Spleen (tissue), 11 donors: ENCODE data around the gene ABCB9. TPM values are rescaled to one million over a fixed set of nuclear protein-coding genes. Genes with fewer than 3 reads are reported as not detected.
A peak's percentile ranks its signal among the peaks of the same experiment; 100 is the strongest.

Source experiments
- DNase-seq: peaks from one replicate; pipeline ENCODE4 v3.0.0-alpha.2; 2020
- H3K27ac ChIP-seq, 8 donors: fragments of 200-600 bp; sonication (generic) in 7 of 8; 1 replicate in 4 of 8; 2 replicates in 4 of 8; pipeline versions ENCODE4 v1.5.0 to v1.8.0; 2016 to 2021; ENCODE audit warnings: inconsistent platforms in 4 of 8, mild to moderate bottlenecking in 4 of 8, moderate library complexity in 1 of 8
- H3K27me3 ChIP-seq, 7 donors: fragments of 200-600 bp; sonication (generic) in 6 of 7; replicated peaks in 1 of 7; 1 replicate in 4 of 7; 2 replicates in 3 of 7; pipeline versions ENCODE4 v1.5.0 to v1.8.0; 2016 to 2021; ENCODE audit warnings: inconsistent platforms in 3 of 7, mild to moderate bottlenecking in 1 of 7
- H3K36me3 ChIP-seq, 6 donors: fragments of 200-600 bp; sonication (generic) in 5 of 6; 1 replicate in 4 of 6; 2 replicates in 2 of 6; pipeline versions ENCODE4 v1.5.0 to v1.8.0; 2016 to 2021; ENCODE audit warnings: inconsistent platforms in 2 of 6
- H3K4me1 ChIP-seq, 6 donors: fragments of 200-600 bp; sonication (generic) in 5 of 6; 1 replicate in 3 of 6; 2 replicates in 3 of 6; pipeline versions ENCODE4 v1.5.0 to v1.8.0; 2016 to 2021; ENCODE audit warnings: inconsistent platforms in 3 of 6
- H3K4me3 ChIP-seq, 8 donors: fragments of 200-600 bp; sonication (generic) in 7 of 8; 1 replicate in 4 of 8; 2 replicates in 4 of 8; pipeline versions ENCODE4 v1.5.0 to v1.8.0; 2016 to 2021; ENCODE audit warnings: inconsistent platforms in 4 of 8, mild to moderate bottlenecking in 4 of 8, moderate library complexity in 2 of 8
- H3K9me3 ChIP-seq, 8 donors: fragments of 200-600 bp; sonication (generic) in 7 of 8; 1 replicate in 4 of 8; 2 replicates in 4 of 8; pipeline versions ENCODE4 v1.5.0 to v1.8.0; 2016 to 2021; ENCODE audit warnings: inconsistent platforms in 4 of 8
- POLR2A ChIP-seq, 3 donors: fragments of 450-650 bp; IDR thresholded peaks; one replicate each; pipeline ENCODE4 v1.5.1; 2017; ENCODE audit warnings: antibody characterized with exemption in 3 of 3, mild to moderate bottlenecking in 1 of 3
- POLR2AphosphoS5 ChIP-seq, 3 donors: sonication (generic); formaldehyde crosslinking; IDR thresholded peaks; one replicate each; pipeline ENCODE4 v1.5.1; 2017; ENCODE audit warnings: antibody characterized with exemption in 3 of 3
- WGBS, 5 donors: extraction: QIAGEN DNeasy Blood & Tissue Kit in 3 of 5; methylation state at CpG; one replicate each; pipeline versions ENCODE4 v1.1.5 to v1.1.7; 2013 to 2018; 5-methylcytosine and 5-hydroxymethylcytosine counted together
- intact Hi-C: fragments of 100-400 bp; cut with DNase I; formaldehyde crosslinking; loops from one replicate; pipeline ENCODE4 v1.15.0; 2023; ENCODE audit warnings: low total_unique reads
- polyA plus RNA-seq, 3 donors: library from polyadenylated mRNA; stranded (reverse); fragments of 200-250 nt; gene quantifications; one replicate each; pipeline ENCODE4 v1.2.1, GENCODE V29; 2013
- total RNA-seq, 7 donors: library from RNA; depleted of rRNA in 3 of 7; stranded (reverse); fragments of >200 nt in 3 of 7; fragmentation: NEBNext Ultra II Directional in 4 of 7; extraction: Animal tissue kit (Norgen Biotek cat#: 25700) in 4 of 7; gene quantifications; one replicate each; pipeline versions ENCODE4 v1.1.0 to v1.2.1, GENCODE V29; 2016 to 2021
- TF ChIP-seq, protein P1 (sequence below), 11 experiments: fragments of 200-600 bp in 7 of 11; fragments of 450-650 bp in 4 of 11; sonication (generic) in 4 of 11; IDR thresholded peaks in 8 of 11; conservative IDR thresholded peaks in 3 of 11; 1 replicate in 7 of 11; 2 replicates in 4 of 11; pipeline versions ENCODE4 v1.4.0 to v1.8.0; 2016 to 2021; ENCODE audit warnings: antibody characterized with exemption in 11 of 11, inconsistent platforms in 4 of 11, mild to moderate bottlenecking in 1 of 11
- donor health status: healthy with polysubstance abuse.
- donor health status: DM: no; HTN: no; CAD: no; lungs with moderate emphysema.
- donor health status: DM: no; HTN: no; CAD: no.
- donor health status: Bipolar disorder and iron deficiency.
- donor health status: healthy.
- donor health status: DM: no; HTN: no; CAD: no.
- donor health status: DM: yes; HTN: yes; CAD: no.

Gene ABCB9
- total and polyA plus RNA-seq, 10 donors: 1.5 to 6.2 (median 4.5) TPM

DNA sequence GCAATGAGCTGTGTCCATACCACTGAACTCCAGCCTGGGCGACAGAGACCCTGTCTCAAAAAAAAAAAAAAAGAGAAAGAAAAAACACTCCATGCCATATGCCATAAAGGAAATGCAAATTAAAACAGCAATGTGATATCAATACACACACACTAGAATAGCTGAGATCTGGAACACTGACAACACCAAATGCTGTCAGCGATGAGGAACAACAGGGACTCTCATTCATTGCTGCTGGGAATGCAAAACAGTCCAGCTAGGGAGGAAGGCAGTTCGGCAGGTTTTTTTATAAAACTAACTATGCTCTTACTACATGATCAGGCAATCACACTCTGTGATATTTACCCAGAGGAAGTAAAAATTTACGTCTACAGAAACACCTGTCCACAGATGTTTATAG lies 3.4 kb upstream of the ABCB9 start:
- intact Hi-C loops: no loop called here
- Histone ChIP-seq H3K36me3 (no peaks in the 10 kb centered on the region), H3K27ac (no peak overlapping the region), H3K4me1 (peaks cover 14 to 32% (median 23%) of the 10 kb centered on the region in 6 donors), H3K27me3 (no peaks in the 10 kb centered on the region), H3K4me3 (no peak overlapping the region), H3K9me3 (no peaks in the 10 kb centered on the region)
- 64 to 80% (median 70%) methylated on average over 4 of the region's 4 CpGs for WGBS, 5 donors
- no peak for TF ChIP-seq POLR2AphosphoS5 (IDR thresholded peaks at IDR 0.05)
- TF ChIP-seq, protein P1, sequence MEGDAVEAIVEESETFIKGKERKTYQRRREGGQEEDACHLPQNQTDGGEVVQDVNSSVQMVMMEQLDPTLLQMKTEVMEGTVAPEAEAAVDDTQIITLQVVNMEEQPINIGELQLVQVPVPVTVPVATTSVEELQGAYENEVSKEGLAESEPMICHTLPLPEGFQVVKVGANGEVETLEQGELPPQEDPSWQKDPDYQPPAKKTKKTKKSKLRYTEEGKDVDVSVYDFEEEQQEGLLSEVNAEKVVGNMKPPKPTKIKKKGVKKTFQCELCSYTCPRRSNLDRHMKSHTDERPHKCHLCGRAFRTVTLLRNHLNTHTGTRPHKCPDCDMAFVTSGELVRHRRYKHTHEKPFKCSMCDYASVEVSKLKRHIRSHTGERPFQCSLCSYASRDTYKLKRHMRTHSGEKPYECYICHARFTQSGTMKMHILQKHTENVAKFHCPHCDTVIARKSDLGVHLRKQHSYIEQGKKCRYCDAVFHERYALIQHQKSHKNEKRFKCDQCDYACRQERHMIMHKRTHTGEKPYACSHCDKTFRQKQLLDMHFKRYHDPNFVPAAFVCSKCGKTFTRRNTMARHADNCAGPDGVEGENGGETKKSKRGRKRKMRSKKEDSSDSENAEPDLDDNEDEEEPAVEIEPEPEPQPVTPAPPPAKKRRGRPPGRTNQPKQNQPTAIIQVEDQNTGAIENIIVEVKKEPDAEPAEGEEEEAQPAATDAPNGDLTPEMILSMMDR (IDR thresholded peaks at IDR 0.05 in 8 of 11, conservative IDR thresholded peaks at IDR 0.05 in 3 of 11): no peak
- no peak for DNase-seq

DNA sequence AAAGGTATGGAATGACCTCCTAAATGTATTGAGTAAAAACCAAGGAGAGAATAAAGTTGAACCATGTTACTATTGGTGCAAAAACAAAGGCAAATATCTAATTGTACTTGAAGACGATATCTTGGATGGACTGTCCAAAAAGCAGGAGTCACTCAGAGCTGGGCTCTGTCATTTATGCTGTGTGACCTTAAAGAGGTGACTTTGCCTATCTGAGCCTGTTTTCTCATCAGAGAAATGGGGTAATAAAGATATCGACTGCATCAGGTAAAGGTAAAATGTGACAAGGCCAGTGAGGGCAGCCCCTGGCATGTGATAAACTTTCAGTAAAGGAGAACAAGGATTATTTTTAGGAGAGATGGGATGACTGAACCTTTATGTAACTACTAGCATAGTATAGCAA lies 1.8 kb upstream of the ABCB9 start:
- Histone ChIP-seq H3K4me1 (peaks cover 7 to 39% (median 28%) of the 10 kb centered on the region in 6 donors), H3K27me3 (no peaks in the 10 kb centered on the region), H3K9me3 (no peaks in the 10 kb centered on the region), H3K27ac (no peak overlapping the region), H3K36me3 (no peaks in the 10 kb centered on the region), H3K4me3 (no peak overlapping the region)
- DNase-seq: no peak
- intact Hi-C loops: no loop called here
- TF ChIP-seq POLR2AphosphoS5 (IDR thresholded peaks at IDR 0.05): no peak
- no peak for TF ChIP-seq POLR2A (IDR thresholded peaks at IDR 0.05)
- TF ChIP-seq, protein P1 (IDR thresholded peaks at IDR 0.05 in 8 of 11, conservative IDR thresholded peaks at IDR 0.05 in 3 of 11): no peak
- 90 to 93% (median 93%) methylated on average over 2 of the region's 2 CpGs for whole genome bisulfite sequencing, 5 donors

DNA sequence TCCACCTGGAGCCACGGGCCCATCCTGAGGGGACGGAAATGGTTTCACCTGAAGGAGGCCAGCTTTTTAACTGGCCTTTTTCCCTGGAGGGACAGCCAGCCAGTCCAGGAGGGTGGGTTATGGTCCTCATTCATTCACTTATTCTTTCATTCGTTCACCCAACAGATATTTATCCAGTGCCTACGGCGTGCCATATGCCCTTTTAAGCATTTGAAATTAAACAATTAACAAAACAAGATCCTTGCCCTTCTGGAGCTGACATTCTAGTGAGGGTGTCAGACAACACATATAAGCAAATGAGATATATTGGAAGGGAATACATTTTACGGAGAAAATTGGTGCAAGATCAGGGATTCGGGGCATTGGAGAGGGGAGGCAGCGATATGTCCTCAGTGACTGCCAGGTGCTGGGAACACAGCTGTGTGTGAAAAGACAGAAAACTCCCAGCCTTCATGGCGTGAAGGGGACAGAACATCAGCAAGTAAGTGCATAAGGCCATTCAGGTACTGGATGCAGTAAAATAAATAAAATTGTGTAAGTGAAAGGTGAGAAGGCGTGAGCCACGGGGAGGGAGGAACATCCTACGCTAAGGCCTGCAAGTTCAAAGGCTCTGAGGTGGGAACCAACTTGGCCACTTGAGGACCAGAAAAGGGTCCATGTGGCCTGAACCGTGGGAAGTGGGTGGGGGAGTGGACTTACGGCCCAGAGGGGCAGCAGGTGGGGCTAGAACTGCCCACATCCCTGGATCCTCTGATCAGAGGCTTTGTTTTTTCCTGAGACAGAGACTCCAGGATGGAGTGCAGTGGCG lies 684 bp upstream of the ABCB9 start:
- 66 to 69% (median 68%) methylated on average over 15 of the region's 15 CpGs for WGBS, 5 donors
- no peaks in the 10 kb centered on the region for H3K9me3 ChIP-seq
- H3K36me3 ChIP-seq: no peaks in the 10 kb centered on the region
- H3K27me3 ChIP-seq: no peaks in the 10 kb centered on the region
- no peak for DNase-seq
- H3K4me1 ChIP-seq: peaks cover 7 to 41% (median 28%) of the 10 kb centered on the region in 6 donors
- intact Hi-C loops: no loop called here
- TF ChIP-seq, protein P1 (IDR thresholded peaks at IDR 0.05 in 8 of 11, conservative IDR thresholded peaks at IDR 0.05 in 3 of 11): no peak
- TF ChIP-seq POLR2AphosphoS5 (IDR thresholded peaks at IDR 0.05) (no peak), POLR2A (IDR thresholded peaks at IDR 0.05) (no peak)
- H3K4me3 ChIP-seq: peak overlapping the region in 6 of 8 donors; percentile 52 to 77 (median 60)
- H3K27ac ChIP-seq: peak overlapping the region; percentile 7 to 78 (median 70)

DNA sequence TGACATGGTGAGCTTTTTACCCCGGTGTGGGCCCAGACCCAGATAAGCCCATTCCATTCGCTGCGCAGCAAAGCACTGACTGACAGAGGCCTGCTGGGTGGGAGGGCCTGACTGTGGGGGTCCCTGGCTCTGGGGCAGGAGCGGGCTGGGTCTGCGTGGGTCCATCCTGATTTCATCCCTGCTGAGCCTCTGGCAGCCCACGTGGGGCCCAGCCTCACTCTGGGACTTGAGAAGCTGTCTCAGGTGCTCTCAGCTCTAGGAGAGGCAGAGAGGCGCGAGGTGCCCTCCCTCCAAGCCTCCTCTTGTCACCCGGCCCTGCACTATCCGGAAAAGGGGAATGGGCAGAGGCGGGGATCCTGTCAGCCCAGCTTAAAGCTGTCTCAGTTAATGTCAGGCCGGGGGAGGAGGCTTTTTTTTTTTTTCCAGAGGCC lies 927 bp downstream of the ABCB9 start:
- TF ChIP-seq, protein P1 (IDR thresholded peaks at IDR 0.05 in 8 of 11, conservative IDR thresholded peaks at IDR 0.05 in 3 of 11): no peak
- TF ChIP-seq POLR2AphosphoS5 (IDR thresholded peaks at IDR 0.05): no peak
- intact Hi-C loops: no loop called here
- Histone ChIP-seq H3K9me3 (no peaks in the 10 kb centered on the region), H3K27me3 (no peaks in the 10 kb centered on the region), H3K4me3 (peak overlapping the region in 7 of 8 donors; percentile 46 to 77 (median 56)), H3K36me3 (no peaks in the 10 kb centered on the region), H3K27ac (peak overlapping the region in 3 of 8 donors; percentile 67 to 72 (median 72)), H3K4me1 (peaks cover 7 to 41% (median 28%) of the 10 kb centered on the region in 6 donors)
- 54 to 78% (median 70%) methylated on average over 9 to 12 of the region's 12 CpGs for WGBS, 5 donors
- DNase-seq: no peak
